Ishikawa (cell line): ENCODE measurements around the gene RHBDL3.

ENCODE experiments used
- CEBPB ChIP-seq: IDR thresholded peaks from 2 replicates; pipeline ENCODE4 v1.6.1; 2012
- CREB1 ChIP-seq: IDR thresholded peaks from 2 replicates; pipeline ENCODE4 v1.6.1; 2012; ENCODE audit warnings: low read depth
- EGR1 ChIP-seq: IDR thresholded peaks from 2 replicates; pipeline ENCODE4 v1.6.1; 2012
- EP300 ChIP-seq: IDR thresholded peaks from 2 replicates; pipeline ENCODE4 v1.6.1; 2012; ENCODE audit warnings: borderline replicate concordance
- FOXM1 ChIP-seq: IDR thresholded peaks from 2 replicates; pipeline ENCODE4 v1.6.1; 2012; ENCODE audit warnings: low read depth, borderline replicate concordance
- NFIC ChIP-seq: IDR thresholded peaks from 2 replicates; pipeline ENCODE4 v1.6.1; 2012
- RAD21 ChIP-seq: IDR thresholded peaks from 2 replicates; pipeline ENCODE4 v1.6.1; 2012; ENCODE audit warnings: low read depth
- TAF1 ChIP-seq: IDR thresholded peaks from 2 replicates; pipeline ENCODE4 v1.6.1; 2012; ENCODE audit warnings: low read depth, mild to moderate bottlenecking
- TCF12 ChIP-seq: IDR thresholded peaks from 2 replicates; pipeline ENCODE4 v1.6.1; 2012; ENCODE audit warnings: low read depth
- TEAD4 ChIP-seq: IDR thresholded peaks from 2 replicates; pipeline ENCODE4 v1.6.1; 2012
- YY1 ChIP-seq: IDR thresholded peaks from 2 replicates; pipeline ENCODE4 v1.6.1; 2012; ENCODE audit warnings: low read depth
- ZBTB7A ChIP-seq: IDR thresholded peaks from 2 replicates; pipeline ENCODE4 v1.6.1; 2012; ENCODE audit warnings: low read depth
- TF ChIP-seq, protein P1 (sequence below): IDR thresholded peaks from 2 replicates; pipeline ENCODE4 v1.6.1; 2012
- TF ChIP-seq, protein P2 (sequence below): IDR thresholded peaks from 2 replicates; pipeline ENCODE4 v1.6.1; 2012; ENCODE audit warnings: low read depth, mild to moderate bottlenecking
- TF ChIP-seq, protein P3 (sequence below): IDR thresholded peaks from 2 replicates; pipeline ENCODE4 v1.6.1; 2012

RHBDL3 gene

DNA sequence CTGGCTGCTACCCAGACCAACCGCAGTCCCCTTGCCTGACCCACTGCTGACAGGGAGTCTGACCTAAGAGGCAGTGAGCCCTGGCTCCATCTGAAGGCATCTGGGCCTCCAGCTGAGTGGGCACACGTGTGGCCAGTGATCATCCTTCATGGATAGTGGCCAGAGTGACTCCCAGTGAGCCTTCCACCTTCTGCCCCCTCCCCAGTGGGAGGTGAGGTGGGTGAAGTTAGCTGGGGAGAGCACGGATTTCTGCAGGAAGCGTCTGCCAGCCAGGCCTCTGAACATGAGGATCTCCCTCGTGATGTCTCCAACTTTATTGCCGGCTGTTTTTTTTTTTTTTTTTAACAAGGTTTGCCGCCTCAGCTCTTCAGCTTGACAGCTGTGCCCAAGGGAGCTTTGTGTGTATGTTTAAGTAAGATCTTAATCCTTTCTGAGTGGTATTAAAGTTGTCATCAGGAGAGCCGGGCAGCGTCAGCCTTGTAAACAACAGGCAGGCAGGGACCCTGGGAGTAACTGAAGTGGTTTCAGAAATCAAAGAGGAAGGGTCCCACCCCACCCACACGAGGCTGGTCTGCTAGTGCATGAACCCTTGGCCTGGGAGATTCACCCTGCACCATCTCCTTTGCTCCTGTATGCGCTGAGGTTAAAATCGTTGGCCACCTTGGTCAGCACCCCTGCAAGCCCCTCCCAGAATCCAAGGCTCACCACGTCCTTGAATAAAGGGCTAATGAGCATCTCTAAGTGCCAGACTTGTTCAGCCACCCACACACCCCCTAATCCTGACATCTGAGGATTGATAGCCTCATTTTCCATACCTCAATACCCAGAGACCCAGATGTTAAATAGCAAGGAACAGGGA, 33.3 kb downstream of the RHBDL3 start:
- TF ChIP-seq ZBTB7A = no peak
- TF ChIP-seq, protein P1, sequence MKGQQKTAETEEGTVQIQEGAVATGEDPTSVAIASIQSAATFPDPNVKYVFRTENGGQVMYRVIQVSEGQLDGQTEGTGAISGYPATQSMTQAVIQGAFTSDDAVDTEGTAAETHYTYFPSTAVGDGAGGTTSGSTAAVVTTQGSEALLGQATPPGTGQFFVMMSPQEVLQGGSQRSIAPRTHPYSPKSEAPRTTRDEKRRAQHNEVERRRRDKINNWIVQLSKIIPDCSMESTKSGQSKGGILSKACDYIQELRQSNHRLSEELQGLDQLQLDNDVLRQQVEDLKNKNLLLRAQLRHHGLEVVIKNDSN = no peak
- TF ChIP-seq, protein P2, sequence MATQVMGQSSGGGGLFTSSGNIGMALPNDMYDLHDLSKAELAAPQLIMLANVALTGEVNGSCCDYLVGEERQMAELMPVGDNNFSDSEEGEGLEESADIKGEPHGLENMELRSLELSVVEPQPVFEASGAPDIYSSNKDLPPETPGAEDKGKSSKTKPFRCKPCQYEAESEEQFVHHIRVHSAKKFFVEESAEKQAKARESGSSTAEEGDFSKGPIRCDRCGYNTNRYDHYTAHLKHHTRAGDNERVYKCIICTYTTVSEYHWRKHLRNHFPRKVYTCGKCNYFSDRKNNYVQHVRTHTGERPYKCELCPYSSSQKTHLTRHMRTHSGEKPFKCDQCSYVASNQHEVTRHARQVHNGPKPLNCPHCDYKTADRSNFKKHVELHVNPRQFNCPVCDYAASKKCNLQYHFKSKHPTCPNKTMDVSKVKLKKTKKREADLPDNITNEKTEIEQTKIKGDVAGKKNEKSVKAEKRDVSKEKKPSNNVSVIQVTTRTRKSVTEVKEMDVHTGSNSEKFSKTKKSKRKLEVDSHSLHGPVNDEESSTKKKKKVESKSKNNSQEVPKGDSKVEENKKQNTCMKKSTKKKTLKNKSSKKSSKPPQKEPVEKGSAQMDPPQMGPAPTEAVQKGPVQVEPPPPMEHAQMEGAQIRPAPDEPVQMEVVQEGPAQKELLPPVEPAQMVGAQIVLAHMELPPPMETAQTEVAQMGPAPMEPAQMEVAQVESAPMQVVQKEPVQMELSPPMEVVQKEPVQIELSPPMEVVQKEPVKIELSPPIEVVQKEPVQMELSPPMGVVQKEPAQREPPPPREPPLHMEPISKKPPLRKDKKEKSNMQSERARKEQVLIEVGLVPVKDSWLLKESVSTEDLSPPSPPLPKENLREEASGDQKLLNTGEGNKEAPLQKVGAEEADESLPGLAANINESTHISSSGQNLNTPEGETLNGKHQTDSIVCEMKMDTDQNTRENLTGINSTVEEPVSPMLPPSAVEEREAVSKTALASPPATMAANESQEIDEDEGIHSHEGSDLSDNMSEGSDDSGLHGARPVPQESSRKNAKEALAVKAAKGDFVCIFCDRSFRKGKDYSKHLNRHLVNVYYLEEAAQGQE = peak; percentile 63

DNA sequence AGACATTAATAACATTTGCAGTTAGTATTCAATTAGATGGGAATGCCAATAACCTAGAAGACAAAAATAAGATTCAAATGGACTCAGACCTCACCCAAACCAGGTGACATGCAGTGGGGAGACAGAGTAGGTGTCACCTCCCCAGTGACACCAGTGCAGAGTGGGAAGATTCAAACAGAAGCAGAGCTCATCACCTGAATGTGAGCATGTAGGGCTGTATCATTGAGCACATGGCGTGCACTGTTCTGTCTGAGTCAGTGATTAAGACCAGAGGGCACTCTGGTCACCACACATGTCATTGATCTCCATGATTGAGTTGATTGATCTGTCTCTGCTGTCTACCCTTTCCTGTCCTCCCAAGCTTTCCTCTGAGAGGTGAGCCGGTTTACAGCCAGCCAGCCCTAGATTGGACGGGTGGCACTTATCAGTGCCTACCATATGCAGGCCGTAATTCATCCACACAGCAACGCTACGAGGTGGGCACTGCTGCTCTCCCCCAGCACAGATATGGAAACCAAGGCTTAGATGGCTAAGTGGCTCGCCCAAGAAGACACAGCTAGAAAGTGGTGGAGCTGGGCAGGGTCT, 34.0 kb downstream of the RHBDL3 start:
- TF ChIP-seq FOXM1 (no peak), EGR1 (no peak), ZBTB7A (no peak), RAD21 (no peak), CEBPB (no peak), TCF12 (no peak), TEAD4 (no peak), TAF1 (no peak), YY1 (no peak), NFIC (no peak), EP300 (no peak), CREB1 (no peak)
- TF ChIP-seq, protein P1 = no peak
- TF ChIP-seq, protein P3, sequence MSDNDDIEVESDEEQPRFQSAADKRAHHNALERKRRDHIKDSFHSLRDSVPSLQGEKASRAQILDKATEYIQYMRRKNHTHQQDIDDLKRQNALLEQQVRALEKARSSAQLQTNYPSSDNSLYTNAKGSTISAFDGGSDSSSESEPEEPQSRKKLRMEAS = no peak
- TF ChIP-seq, protein P2 = no peak

GRCh38 chr17:32302037-32302436, 36.4 kb downstream of the RHBDL3 start:
- TF ChIP-seq ZBTB7A (no peak), TAF1 (no peak), CREB1 (no peak), RAD21 (no peak), TEAD4 (no peak), NFIC (no peak), YY1 (no peak), EP300 (no peak), FOXM1 (no peak), CEBPB (no peak), EGR1 (no peak), TCF12 (no peak)
- TF ChIP-seq, protein P2 = no peak
- TF ChIP-seq, protein P3 = no peak
- TF ChIP-seq, protein P1 = no peak
